ENCODE results near the gene SFI1.

GRCh38 chr22:31497148-31497938 is 1.0 kb downstream of the SFI1 start:
- TF ChIP-seq CTCF (IDR thresholded peaks at IDR 0.05) (no peak), POLR2A (IDR thresholded peaks at IDR 0.05) (no peak)
